SK-N-MC (cell line): ENCODE results near the gene CETN3.

Experiments
- EZH2 ChIP-seq: fragments of 200-600 bp; sonication (generic); IDR thresholded peaks from one replicate; pipeline ENCODE4 v1.6.1; 2017; ENCODE audit warnings: antibody characterized with exemption
- POLR2AphosphoS5 ChIP-seq: IDR thresholded peaks from 2 replicates; pipeline ENCODE4 v1.6.1; 2012; ENCODE audit warnings: mild to moderate bottlenecking, low read depth, low read length, borderline replicate concordance

GRCh38 chr5:90381213-90381929, 28.2 kb downstream of the CETN3 start:
- TF ChIP-seq EZH2 (no peak), POLR2AphosphoS5 (no peak)
